GM20000 (cell line): ENCODE results near the gene CERS6.
A peak's percentile ranks its signal among the peaks of the same experiment; 100 is the strongest.

ENCODE experiments used
- DNase-seq: peaks from one replicate; pipeline ENCODE4 v3.0.0; 2012; ENCODE audit warnings: low spot score
- TF ChIP-seq, protein P1 (sequence below): IDR thresholded peaks from 2 replicates; pipeline ENCODE4 v1.5.1; 2012; ENCODE audit warnings: mild to moderate bottlenecking, control low read depth; ENCODE audit errors: extremely low read depth, missing control alignments

Gene CERS6

DNA sequence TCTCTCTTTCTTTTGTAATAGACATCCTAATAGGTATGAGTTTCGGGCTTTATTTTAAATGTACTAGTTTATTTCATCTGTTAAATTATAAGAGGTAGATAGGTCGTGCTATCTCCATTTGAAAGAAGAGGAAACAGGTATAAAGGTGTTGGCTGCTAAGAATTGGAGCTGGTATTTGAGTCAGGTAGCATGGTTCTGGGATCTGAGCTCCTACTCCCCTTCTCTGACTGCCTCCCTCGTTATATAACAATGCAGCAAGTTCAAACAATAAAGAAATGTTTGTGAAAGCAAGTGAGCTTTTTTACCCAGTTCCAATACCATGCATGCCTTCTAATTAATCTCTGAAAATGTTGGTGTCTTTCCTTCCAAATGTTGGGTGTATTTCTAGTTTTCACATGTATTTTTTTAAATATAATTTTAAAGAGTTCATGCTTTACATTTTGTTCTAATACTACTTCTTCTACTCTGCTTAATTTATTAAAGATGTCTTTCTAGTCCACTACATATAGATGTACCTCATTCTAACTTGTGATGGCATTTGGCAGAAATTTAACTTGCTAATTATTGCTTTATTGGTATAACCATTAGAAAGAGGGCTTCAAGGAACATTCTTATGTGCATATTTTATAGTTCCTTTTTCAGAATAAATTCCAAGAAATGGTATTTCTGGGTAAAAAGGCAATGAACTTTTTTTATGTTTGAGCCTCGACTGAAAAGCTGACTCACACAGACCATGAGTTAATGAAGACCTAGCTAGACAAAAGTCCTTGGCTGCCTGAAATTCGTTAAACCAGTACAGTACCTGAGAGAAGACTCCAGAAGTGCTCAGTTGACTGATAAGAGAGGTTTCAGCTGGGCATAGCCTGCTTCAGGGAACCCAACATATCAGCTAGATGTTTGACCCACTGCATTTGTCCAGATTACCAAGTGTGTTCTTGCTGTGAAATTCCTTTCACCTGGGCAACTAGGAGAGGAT, 133.5 kb downstream of the CERS6 start:
- DNase-seq, result no peak
- TF ChIP-seq, protein P1, sequence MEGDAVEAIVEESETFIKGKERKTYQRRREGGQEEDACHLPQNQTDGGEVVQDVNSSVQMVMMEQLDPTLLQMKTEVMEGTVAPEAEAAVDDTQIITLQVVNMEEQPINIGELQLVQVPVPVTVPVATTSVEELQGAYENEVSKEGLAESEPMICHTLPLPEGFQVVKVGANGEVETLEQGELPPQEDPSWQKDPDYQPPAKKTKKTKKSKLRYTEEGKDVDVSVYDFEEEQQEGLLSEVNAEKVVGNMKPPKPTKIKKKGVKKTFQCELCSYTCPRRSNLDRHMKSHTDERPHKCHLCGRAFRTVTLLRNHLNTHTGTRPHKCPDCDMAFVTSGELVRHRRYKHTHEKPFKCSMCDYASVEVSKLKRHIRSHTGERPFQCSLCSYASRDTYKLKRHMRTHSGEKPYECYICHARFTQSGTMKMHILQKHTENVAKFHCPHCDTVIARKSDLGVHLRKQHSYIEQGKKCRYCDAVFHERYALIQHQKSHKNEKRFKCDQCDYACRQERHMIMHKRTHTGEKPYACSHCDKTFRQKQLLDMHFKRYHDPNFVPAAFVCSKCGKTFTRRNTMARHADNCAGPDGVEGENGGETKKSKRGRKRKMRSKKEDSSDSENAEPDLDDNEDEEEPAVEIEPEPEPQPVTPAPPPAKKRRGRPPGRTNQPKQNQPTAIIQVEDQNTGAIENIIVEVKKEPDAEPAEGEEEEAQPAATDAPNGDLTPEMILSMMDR, result no peak

DNA sequence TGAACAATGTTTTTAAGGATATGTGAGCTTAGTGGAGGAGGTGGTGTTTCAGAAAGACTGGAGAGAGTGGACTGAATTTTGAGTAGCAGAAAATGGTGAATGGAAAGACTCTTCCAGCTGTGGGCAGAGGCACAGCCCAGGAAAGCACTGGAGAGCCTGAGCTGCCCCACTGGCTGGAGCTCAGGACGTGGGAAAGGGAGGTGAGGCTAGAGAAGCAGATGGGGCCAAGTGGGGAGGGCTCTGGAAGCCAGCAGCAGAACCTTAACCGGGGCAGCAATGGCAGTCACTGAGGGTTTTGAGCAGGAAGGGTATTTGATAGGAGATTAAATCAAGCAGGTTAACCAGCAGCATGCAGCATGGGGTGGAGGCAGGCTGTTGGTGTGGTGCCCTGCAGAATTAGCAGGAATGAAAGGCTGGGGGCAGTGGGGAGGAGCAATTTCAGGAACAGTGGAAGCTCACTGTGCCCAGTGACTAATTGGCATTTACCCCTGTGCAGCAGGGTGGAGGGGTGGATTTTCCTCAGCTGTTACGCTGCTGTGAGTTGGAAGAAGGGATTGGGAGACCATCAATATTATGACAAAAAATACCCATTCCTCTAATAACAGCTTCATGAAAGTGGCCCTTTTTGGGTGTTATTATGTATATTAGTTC, 136.2 kb downstream of the CERS6 start:
- TF ChIP-seq, protein P1, result no peak
- DNase-seq, result no peak

DNA sequence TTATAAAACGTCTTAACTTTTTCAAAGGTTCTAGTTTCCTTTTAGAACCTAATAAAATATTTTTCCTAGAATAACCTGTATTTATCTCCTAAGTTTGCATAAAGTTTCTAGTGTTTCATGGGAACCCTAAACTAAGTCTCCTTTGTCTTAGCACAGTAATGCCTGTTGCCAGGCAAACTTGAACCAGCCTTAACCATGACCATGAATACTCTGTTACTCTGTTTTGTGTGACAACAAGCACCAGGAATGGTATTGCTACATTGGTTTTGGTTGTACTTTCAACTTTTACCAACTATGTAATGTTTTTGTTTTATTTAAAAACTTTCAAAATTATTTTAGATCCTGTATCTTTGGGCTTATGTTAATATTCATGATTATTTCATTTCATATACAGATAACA, 137.6 kb downstream of the CERS6 start:
- TF ChIP-seq, protein P1, result no peak
- no peak for DNase-seq

DNA sequence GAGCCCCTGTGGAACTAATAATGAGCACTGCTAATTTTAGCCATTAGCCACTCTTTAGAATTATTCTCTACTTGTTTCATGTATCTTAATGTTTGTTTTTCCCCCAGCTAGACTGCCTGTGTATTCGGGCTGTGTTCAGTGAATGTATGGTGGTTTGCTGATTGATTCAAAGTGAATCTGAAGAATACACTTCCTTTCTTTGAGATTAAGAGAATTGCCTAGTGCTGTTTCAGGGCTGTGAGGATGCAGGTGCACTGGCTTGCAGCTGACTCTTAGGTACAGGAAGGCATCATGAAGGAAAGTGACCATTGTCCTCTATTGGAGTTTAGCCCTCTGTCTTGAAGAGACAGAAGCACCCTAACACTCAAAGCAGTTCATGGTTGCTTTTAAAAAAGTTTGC, 138.7 kb downstream of the CERS6 start:
- TF ChIP-seq, protein P1, result no peak
- DNase-seq, result peak; percentile 38

DNA sequence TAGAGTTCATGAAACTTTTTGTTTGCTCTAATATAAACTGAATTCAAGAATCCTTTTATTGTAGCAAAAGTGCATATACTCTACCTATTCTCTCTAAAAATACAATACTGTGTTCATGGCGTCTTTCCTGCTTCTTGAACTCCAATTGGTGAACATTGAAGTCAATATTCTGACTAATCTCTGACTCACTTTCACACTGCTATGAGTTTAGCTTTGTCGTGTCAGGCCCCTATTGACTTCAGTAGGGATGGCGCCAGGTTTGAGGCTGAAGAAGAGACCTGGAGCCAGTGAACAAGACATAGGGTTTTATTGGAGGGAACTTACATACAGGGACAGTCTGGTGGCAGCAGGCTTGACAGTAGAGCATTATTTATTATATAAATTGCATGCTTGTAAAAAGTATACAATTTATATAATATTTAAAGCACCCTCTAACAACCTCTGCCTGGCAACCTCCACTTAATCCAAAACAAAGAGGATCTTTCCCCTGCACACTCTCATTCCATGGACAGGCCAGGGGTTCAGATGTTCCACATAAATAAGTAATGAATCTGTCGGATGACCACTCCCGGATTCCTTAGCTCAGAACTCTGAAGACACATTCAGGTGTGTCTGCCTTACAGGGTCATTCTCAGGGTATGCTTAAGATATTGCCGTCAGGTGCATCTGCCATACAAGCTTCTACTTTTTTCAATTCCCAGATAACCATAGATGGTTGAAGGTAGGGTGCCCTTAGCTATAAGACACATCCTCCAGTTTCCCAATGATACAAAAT, 141.0 kb downstream of the CERS6 start:
- TF ChIP-seq, protein P1, result no peak
- no peak for DNase-seq

DNA sequence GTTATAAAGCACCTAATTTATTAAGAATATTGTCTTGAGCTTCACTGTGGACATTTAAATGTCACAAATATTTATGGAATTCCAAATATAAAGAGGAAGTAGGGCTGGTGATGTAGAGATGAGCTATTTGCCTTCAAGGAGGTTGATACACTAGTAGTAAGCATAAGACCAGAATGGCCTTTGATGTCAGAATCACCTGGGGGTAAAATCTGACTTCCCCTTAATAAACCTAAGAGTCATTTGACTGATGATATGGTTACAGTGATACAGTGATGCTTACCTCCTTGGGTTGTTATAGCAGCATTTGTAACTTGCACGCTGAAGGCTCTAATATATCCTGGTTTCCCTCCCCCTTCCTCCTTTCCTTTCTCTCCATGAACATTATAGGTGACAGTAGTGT, 143.7 kb downstream of the CERS6 start:
- no peak for DNase-seq
- TF ChIP-seq, protein P1, result no peak
